RCC 7860 (cell line): ENCODE data around the gene WWOX.

ENCODE experiments used
- DNase-seq: peaks from one replicate; pipeline ENCODE4 v3.0.0-alpha.2; 2015; ENCODE audit warnings: low spot score
- FAIRE-seq: peaks from 2 replicates; lab custom pipeline; 2012; peaks lifted over from hg19 to GRCh38; lab: Jason Lieb, UNC

Gene WWOX

GRCh38 chr16:78140818-78141466 lies 41.5 kb downstream of the WWOX start:
- DNase-seq: no peak
- FAIRE-seq: no peak

DNA sequence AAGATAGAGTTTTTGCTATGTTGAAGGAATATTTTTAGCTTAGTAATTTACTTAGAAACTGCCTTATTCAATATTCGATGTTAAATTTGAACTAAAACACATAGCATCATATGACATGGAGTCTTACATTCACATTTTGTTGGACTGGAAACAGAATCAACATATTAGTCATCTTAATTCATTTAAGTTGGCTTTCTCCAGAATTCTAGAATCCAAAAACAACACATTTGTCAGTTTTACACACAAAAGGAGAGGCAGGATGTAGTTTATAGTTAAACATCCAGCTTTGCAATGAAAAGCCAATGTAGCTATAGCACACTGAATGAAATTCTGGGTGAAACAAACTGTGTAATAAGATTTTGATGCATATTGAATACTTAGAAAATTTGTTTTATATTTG lies 43.3 kb downstream of the WWOX start:
- FAIRE-seq (no peak), DNase-seq (no peak)

- FAIRE-seq (no peak), DNase-seq (no peak)
Observed at GRCh38 chr16:78146807-78147206, 47.4 kb downstream of the WWOX start.

GRCh38 chr16:78147911-78148401 lies 48.5 kb downstream of the WWOX start:
- DNase-seq (no peak), FAIRE-seq (no peak)

GRCh38 chr16:78150233-78150632 lies 50.8 kb downstream of the WWOX start:
- FAIRE-seq: no peak
- no peak for DNase-seq

- DNase-seq: no peak
- FAIRE-seq: no peak
Observed at GRCh38 chr16:78154729-78155461, 55.4 kb downstream of the WWOX start.

GRCh38 chr16:78155791-78156345 lies 56.4 kb downstream of the WWOX start:
- DNase-seq (no peak), FAIRE-seq (no peak)

- no peak for DNase-seq
- no peak for FAIRE-seq
Observed at GRCh38 chr16:78161023-78161729, 61.7 kb downstream of the WWOX start.

GRCh38 chr16:78163772-78164670 lies 64.6 kb downstream of the WWOX start:
- DNase-seq: no peak
- no peak for FAIRE-seq

- DNase-seq (no peak), FAIRE-seq (no peak)
Observed at GRCh38 chr16:78170494-78170933, 71.1 kb downstream of the WWOX start.

DNA sequence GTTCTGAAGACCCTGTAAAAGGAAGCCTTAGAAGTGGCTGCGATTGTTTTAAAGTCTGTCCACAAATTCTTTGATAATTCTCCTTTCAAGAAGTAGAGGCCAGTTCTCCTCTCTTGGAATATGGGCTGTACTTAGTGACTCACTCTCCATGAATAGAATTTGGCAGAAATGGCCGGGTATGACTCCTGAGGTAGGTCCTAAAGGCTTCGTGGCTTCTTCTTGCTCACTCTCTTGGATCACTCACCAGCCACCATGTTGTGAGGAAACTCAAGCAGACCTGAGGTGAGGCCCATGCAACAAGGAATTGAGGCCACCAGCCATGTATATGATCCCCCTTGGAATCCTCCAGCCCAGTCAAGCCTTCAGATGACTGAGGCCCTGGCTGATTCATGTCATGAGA lies 75.8 kb downstream of the WWOX start:
- no peak for DNase-seq
- FAIRE-seq: no peak

- FAIRE-seq: no peak
Observed at GRCh38 chr16:78176435-78176834, 77.0 kb downstream of the WWOX start.

DNA sequence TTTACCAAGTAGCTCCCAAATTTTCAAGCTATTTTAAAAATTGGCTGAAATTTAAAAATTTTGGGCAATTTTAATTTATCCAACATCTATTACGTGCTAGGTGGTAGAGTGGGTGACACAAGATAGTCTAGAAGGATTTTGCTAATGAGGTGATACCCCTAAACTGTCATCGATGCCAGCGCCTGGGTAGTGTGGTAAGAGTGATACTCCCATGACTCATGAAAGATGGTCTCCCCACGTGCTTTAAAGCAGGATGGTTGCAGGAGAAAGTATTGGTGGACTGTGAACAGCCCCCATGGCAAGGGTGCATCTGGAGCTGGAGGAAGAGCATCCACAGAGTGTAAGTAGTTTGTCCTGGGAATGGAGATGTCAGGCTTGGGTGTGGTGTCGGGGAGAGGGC lies 77.8 kb downstream of the WWOX start:
- FAIRE-seq: no peak
- no peak for DNase-seq

More at GRCh38 chr16:78176435-78176834, 77.0 kb downstream of the WWOX start:
- no peak for DNase-seq

GRCh38 chr16:78177987-78178386 lies 78.5 kb downstream of the WWOX start:
- no peak for DNase-seq
- no peak for FAIRE-seq

- FAIRE-seq: no peak
- no peak for DNase-seq
Observed at GRCh38 chr16:78179666-78180065, 80.2 kb downstream of the WWOX start.

DNA sequence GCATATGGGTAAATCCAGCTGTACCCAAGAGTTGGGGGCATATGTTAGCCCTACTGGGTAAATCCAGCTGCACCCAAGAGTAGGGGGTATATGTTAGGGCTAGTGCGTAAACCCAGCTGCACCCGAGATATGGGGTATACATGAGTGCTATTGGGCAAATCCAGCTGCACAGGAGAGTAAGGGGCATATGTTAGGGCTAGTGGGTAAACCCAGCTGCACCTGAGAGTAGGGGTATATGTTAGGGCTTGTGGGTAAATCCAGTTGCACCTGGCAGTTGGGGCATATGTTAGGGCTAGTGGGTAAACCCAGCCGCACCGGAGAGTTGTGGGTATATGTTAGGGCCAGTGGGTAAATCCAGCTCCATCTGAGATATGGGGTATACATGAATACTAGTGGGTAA lies 80.9 kb downstream of the WWOX start:
- FAIRE-seq (no peak), DNase-seq (no peak)

GRCh38 chr16:78183437-78184237 lies 84.2 kb downstream of the WWOX start:
- DNase-seq: no peak

DNA sequence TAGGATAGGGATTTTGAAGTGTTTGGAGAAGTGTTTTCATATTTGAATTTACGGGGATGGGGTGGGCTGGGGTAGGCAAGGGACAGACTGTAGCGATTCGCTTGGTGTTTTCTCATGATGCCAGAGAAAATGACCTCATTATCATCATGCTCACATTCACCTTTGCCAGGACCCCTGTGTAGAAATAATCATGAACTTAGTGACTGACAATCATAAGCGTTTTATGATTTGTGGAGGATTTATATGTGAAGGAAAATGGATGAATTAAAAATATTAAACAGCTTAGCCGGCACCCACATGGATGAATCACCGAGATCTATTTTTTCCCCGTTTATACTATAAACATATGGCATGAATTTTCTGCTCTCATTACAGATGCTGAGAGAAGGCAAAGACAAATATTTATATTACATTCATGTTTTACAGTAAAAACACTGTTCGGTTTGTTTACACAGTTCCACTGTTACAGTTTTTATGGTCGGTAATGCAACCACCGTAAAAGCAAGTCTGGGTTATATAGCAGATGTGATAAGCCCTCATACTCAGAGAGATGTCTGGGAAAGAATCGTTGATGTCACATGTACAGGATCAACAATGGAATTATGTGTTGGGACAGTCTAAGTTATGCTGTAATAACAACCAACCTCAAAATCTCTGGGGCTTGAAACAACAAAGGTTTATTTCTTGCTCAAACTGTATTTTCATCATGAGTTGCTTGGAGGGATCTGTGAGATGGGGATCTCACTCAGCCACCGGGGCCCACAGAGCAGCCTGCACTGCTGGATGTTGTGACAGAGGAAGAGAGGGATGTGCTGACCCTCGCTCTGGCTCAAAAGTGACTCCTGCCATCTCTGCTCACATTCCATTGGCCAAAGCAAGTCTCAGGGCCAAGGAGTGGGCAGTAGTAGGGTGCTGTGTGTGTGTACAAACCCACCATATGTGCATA lies 85.1 kb downstream of the WWOX start:
- DNase-seq: no peak
- no peak for FAIRE-seq

More at GRCh38 chr16:78183437-78184237, 84.2 kb downstream of the WWOX start:
- no peak for FAIRE-seq
